Esophagus squamous epithelium (tissue), 5 donors: Measurements from ENCODE around the gene TMEM87B. TPM values are rescaled to one million over a fixed set of nuclear protein-coding genes. Genes with fewer than 3 reads are reported as not detected.
"Not testable (repeated sequence)": the region's sequence is repeated elsewhere in the genome, so short reads cannot be mapped to it uniquely, and the experiment has no call there.

ENCODE experiments used
- DNase-seq: peaks from one replicate; lab custom pipeline; 2025; lab: John Stamatoyannopoulos, UW
- H3K27ac ChIP-seq, 4 donors: fragments of 200-600 bp; sonication (generic); one replicate each; pipeline ENCODE4 v1.5.1; 2016 to 2019; ENCODE audit warnings: mild to moderate bottlenecking in 1 of 4
- H3K27me3 ChIP-seq, 4 donors: fragments of 200-600 bp; sonication (generic); 1 replicate in 3 of 4; 2 replicates in 1 of 4; pipeline versions ENCODE4 v1.5.1 to v1.6.0; 2017 to 2021; ENCODE audit warnings: antibody characterized with exemption in 1 of 4
- H3K36me3 ChIP-seq, 3 donors: fragments of 200-600 bp; sonication (generic); one replicate each; pipeline ENCODE4 v1.5.1; 2016 to 2019
- H3K4me1 ChIP-seq, 3 donors: fragments of 200-600 bp; sonication (generic); one replicate each; pipeline ENCODE4 v1.5.1; 2017 to 2019
- H3K4me3 ChIP-seq, 4 donors: fragments of 200-600 bp; sonication (generic); 1 replicate in 3 of 4; 2 replicates in 1 of 4; pipeline ENCODE4 v1.5.1; 2016 to 2019; ENCODE audit warnings: mild to moderate bottlenecking in 2 of 4, moderate library complexity in 1 of 4
- H3K9me3 ChIP-seq, 3 donors: fragments of 200-600 bp; sonication (generic); one replicate each; pipeline ENCODE4 v1.5.1; 2016 to 2019
- POLR2A ChIP-seq, 4 donors: fragments of 450-650 bp; IDR thresholded peaks; one replicate each; pipeline ENCODE4 v1.6.1; 2017; ENCODE audit warnings: antibody characterized with exemption in 4 of 4, mild to moderate bottlenecking in 4 of 4, moderate library complexity in 3 of 4
- WGBS, 2 donors: methylation state at CpG; one replicate each; pipeline ENCODE4 v1.1.5; 2018; 5-methylcytosine and 5-hydroxymethylcytosine counted together
- intact Hi-C: fragments of 100-400 bp; cut with DNase I; formaldehyde crosslinking; loops from one replicate; pipeline ENCODE4 v1.15.0; 2022
- total RNA-seq, 4 donors: library from RNA; depleted of rRNA; stranded (reverse); fragments of >200 nt; gene quantifications; one replicate each; pipeline ENCODE4 v1.1.0, GENCODE V29; 2016
- TF ChIP-seq, protein P1 (sequence below), 6 experiments: fragments of 450-650 bp in 4 of 6; fragments of 200-600 bp in 2 of 6; sonication (generic) in 2 of 6; IDR thresholded peaks; one replicate each; pipeline ENCODE4 v1.5.1; 2016 to 2019; ENCODE audit warnings: antibody characterized with exemption in 6 of 6, mild to moderate bottlenecking in 4 of 6, moderate library complexity in 4 of 6
- donor health status: DM: yes; HTN: yes; CAD: no.

The TMEM87B gene
- total RNA-seq, 4 donors from 2014 or later, result 17.7 to 30.0 (median 23.6) TPM

DNA sequence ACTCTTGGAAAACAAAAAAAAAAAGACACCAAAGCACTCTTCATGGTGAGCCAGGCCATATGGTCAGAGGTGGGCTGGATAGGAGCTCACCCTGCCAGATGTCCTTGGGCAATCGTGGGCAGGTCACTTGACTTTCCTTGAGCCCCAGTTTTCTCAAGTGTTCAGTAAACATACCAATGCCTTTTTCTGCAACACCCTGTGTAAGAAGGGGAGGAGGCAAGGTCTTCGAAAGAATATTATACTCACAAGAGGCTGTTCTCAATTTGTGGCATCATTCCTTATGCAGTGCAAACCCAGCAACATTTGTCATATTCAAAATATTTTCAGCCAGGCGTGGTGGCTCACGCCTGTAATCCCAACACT lies 22.9 kb upstream of the TMEM87B start:
- H3K4me1 ChIP-seq, result peaks cover 18 to 51% (median 30%) of the 10 kb centered on the region in 3 donors
- no peak for DNase-seq
- intact Hi-C loops, result no loop called here
- no peaks in the 10 kb centered on the region for H3K36me3 ChIP-seq
- H3K27ac ChIP-seq, result peak overlapping the region; percentile 65 to 85 (median 78)
- peak overlapping the region in 2 of 4 donors; percentile 9 to 39 for H3K4me3 ChIP-seq
- no peaks in the 10 kb centered on the region for H3K27me3 ChIP-seq
- TF ChIP-seq, protein P1, sequence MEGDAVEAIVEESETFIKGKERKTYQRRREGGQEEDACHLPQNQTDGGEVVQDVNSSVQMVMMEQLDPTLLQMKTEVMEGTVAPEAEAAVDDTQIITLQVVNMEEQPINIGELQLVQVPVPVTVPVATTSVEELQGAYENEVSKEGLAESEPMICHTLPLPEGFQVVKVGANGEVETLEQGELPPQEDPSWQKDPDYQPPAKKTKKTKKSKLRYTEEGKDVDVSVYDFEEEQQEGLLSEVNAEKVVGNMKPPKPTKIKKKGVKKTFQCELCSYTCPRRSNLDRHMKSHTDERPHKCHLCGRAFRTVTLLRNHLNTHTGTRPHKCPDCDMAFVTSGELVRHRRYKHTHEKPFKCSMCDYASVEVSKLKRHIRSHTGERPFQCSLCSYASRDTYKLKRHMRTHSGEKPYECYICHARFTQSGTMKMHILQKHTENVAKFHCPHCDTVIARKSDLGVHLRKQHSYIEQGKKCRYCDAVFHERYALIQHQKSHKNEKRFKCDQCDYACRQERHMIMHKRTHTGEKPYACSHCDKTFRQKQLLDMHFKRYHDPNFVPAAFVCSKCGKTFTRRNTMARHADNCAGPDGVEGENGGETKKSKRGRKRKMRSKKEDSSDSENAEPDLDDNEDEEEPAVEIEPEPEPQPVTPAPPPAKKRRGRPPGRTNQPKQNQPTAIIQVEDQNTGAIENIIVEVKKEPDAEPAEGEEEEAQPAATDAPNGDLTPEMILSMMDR (IDR thresholded peaks at IDR 0.05), result no peak
- TF ChIP-seq POLR2A (IDR thresholded peaks at IDR 0.05), result no peak
- 22 to 24% methylated on average over 3 to 4 of the region's 4 CpGs for WGBS, 2 donors
- no peaks in the 10 kb centered on the region for H3K9me3 ChIP-seq

DNA sequence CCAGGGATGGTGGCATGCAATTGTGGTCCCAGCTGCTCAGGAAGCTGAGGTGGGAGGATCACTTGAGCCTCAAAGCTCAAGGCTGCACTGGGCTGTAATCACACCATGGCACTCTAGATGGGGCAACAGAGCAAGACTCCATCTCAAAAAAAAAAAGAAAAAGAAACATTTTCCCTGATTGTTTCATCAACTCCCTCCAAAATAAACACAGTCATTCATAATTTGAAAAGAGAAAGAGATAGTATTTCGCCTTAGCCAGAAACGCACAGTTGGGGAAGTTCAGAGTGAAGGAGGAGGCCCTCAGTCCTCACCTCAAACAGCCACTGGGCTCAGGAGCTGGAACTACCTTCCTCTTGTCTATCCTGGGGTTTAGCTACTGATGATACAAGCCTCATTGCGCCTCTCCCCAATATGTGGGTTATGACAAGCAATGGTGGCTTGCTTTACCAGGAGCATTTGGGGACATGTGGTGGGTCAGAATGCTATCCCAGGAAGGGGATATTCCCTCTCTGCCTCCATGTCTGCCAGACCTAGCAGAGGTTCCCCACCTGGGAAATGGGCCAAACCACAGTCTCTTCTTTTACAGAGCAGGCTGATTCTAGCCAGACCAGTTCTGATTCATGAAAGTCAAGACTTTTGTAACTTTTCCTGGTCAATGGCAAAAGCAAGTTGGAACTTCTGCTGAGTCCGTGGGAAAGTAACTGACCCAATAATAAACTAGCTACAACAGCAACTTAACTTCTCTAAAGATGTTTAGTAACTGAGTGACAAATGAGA lies 22.2 kb upstream of the TMEM87B start:
- no peaks in the 10 kb centered on the region for H3K27me3 ChIP-seq
- intact Hi-C loops, result no loop called here
- H3K9me3 ChIP-seq, result no peaks in the 10 kb centered on the region
- no peak overlapping the region for H3K4me3 ChIP-seq
- H3K4me1 ChIP-seq, result peaks cover 18 to 51% (median 30%) of the 10 kb centered on the region in 3 donors
- peak overlapping the region; percentile 65 to 85 (median 78) for H3K27ac ChIP-seq
- WGBS, 2 donors, result 13 to 34% methylated on average over 3 to 4 of the region's 4 CpGs
- no peak for DNase-seq
- TF ChIP-seq, protein P1 (IDR thresholded peaks at IDR 0.05), result peak in 2 of 6 experiments; percentile 8 to 14
- no peak for TF ChIP-seq POLR2A (IDR thresholded peaks at IDR 0.05)
- H3K36me3 ChIP-seq, result no peaks in the 10 kb centered on the region

DNA sequence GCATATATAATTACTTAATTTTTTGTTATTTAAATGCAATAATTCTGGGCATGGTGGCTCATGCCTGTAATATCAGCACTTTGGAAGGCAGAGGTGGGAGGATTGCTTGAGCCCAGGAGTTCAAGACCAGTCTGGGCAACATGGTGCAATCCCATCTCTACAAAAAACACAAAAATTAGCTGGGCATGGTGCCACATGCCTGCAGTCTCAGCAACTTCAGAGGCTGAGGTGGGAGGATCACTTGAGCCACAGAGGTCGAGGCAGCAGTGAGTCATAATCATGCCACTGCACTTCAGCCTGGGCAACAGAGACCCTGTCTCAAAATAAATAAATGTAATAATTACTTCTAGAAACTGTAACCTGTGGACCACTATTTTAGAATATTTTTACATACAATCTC lies 21.5 kb upstream of the TMEM87B start:
- peak overlapping the region; percentile 65 to 85 (median 78) for H3K27ac ChIP-seq
- 0 to 20% methylated on average over 1 of the region's 1 CpG for WGBS, 2 donors
- intact Hi-C loops, result no loop called here
- H3K4me1 ChIP-seq, result peaks cover 18 to 51% (median 30%) of the 10 kb centered on the region in 3 donors
- no peak for TF ChIP-seq POLR2A (IDR thresholded peaks at IDR 0.05)
- TF ChIP-seq, protein P1 (IDR thresholded peaks at IDR 0.05), result no peak
- H3K36me3 ChIP-seq, result no peaks in the 10 kb centered on the region
- DNase-seq, result no peak
- no peak overlapping the region for H3K4me3 ChIP-seq
- no peaks in the 10 kb centered on the region for H3K27me3 ChIP-seq
- H3K9me3 ChIP-seq, result no peaks in the 10 kb centered on the region

DNA sequence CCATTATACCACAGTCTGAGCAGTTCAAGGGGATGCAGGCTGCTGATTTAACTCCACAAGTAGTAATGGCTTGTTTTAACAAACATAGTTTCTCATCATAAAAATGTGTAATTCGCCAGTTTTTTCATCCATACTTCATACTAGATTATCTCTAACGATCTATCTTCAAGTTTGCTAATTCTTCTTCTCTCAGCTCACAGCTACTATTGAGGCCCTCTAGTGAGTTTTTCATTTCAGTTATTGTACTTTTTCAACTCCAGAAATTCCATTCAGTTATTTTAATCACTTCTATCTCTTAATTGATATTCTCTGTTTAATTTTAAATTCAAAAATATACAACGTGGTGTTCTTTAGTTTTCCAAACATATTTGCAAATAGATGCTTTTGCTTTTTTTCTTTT lies 20.1 kb upstream of the TMEM87B start:
- intact Hi-C loops, result no loop called here
- TF ChIP-seq POLR2A (IDR thresholded peaks at IDR 0.05), result no peak
- TF ChIP-seq, protein P1 (IDR thresholded peaks at IDR 0.05), result no peak
- no peak for DNase-seq
- no peaks in the 10 kb centered on the region for H3K36me3 ChIP-seq
- H3K4me3 ChIP-seq, result no peak overlapping the region
- H3K4me1 ChIP-seq, result peaks cover 18 to 54% (median 30%) of the 10 kb centered on the region in 3 donors
- no peaks in the 10 kb centered on the region for H3K9me3 ChIP-seq
- WGBS, 2 donors, result 75 to 96% methylated on average over 3 of the region's 3 CpGs
- H3K27me3 ChIP-seq, result no peaks in the 10 kb centered on the region
- H3K27ac ChIP-seq, result no peak overlapping the region

DNA sequence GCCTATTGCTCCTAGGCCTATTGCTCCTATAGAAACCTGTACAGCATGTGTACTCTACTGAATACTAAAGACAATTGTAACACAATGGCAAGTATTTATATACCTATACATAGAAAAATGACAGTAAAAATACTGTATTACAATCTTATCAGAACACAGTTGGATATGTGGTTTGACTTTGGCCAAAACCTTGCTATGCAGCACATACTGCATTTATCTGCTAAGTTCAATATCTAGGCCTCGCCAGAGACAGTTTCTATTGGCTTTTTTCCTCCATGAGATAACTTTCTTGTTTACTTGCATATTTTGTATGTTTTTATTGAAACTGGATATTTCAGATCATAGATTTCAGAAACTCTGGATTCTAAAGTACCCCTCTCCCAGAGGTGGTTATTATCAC lies 19.3 kb upstream of the TMEM87B start:
- intact Hi-C loops, result no loop called here
- TF ChIP-seq, protein P1 (IDR thresholded peaks at IDR 0.05), result no peak
- no peak for TF ChIP-seq POLR2A (IDR thresholded peaks at IDR 0.05)
- Histone ChIP-seq H3K36me3 (no peaks in the 10 kb centered on the region), H3K27ac (no peak overlapping the region), H3K9me3 (no peaks in the 10 kb centered on the region), H3K4me1 (peaks cover 18 to 51% (median 30%) of the 10 kb centered on the region in 3 donors), H3K27me3 (no peaks in the 10 kb centered on the region), H3K4me3 (no peak overlapping the region)
- no peak for DNase-seq
- WGBS, 2 donors, result 95 to 97% methylated on average over 1 of the region's 1 CpG

DNA sequence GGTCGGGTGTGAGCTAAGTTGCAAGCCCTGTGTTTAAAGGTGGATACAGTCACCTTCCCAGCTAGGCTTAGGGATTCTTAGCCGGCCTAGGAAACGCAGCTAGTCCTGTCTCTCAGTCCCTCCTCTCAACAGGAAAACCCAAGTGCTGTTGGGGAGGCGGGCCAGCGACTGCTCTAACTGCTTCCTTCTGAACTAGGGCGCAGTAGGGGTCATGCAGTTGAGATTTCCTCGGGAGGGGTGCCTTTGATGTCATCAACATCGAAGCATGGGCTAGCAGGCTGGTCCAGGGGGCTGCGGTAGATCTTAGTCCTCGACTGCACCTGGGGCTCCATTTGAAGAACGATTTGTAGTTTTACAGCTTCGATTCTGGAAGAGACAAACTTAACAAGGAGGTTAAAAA lies 15.5 kb upstream of the TMEM87B start:
- H3K27ac ChIP-seq, H3K27me3 ChIP-seq, H3K9me3 ChIP-seq, H3K4me3 ChIP-seq, intact Hi-C loops, DNase-seq, H3K36me3 ChIP-seq: not testable (repeated sequence)
- WGBS, 2 donors, result 78 to 90% methylated on average over 2 to 6 of the region's 12 CpGs
- peaks cover 0 to 34% (median 0%) of the 10 kb centered on the region in 3 donors for H3K4me1 ChIP-seq

DNA sequence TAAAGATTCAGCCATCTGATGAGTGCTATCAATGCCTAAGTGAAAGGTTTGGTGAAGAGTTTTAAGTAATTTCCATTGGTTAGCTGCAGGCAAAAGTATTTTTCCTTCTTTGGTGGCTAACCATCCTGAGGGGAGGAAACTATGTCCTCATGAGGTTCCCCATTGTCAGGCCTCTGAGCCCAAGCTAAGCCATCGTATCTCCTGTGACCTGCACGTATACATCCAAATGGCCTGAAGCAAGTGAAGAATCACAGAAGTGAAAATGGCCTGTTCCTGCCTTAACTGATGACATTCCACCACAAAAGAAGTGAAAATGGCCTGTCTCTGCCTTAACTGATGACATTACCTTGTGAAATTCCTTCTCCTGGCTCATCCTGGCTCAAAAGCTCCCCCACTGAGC lies 15.0 kb upstream of the TMEM87B start:
- 76 to 95% methylated on average over 2 of the region's 2 CpGs for WGBS, 2 donors
- H3K4me1 ChIP-seq, result peaks cover 0 to 32% (median 0%) of the 10 kb centered on the region in 3 donors
- H3K27me3 ChIP-seq, H3K36me3 ChIP-seq, H3K27ac ChIP-seq, DNase-seq, H3K4me3 ChIP-seq, intact Hi-C loops, H3K9me3 ChIP-seq: not testable (repeated sequence)

DNA sequence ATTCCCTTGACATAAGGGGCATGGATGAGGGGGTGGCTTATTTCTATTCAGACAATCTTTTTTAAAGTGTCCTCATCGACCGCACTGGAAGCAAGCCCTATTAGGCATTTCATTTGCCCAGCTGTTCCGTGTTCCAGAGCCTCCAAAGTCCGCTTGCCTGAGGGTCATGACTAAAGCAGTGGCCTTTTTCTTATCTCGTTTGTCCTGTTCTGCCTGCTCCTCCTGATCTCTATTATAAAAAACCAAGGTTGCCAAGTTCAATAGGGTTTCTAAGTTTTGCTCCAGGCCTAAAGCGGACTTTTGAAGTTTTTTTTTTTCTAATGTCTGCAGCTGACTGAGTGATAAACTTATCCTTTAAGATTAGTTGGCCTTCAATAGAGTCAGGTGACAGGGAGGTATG lies 13.6 kb upstream of the TMEM87B start:
- H3K4me3 ChIP-seq, H3K36me3 ChIP-seq, H3K27me3 ChIP-seq, DNase-seq, H3K27ac ChIP-seq, intact Hi-C loops: not testable (repeated sequence)
- H3K4me1 ChIP-seq, result peaks cover 0 to 25% (median 0%) of the 10 kb centered on the region in 3 donors
- peaks cover 0 to 10% (median 0%) of the 10 kb centered on the region in 3 donors for H3K9me3 ChIP-seq
- WGBS, 2 donors, result 33 to 51% methylated on average over 6 of the region's 6 CpGs
